Astrocyte (in vitro differentiated cells and primary cell): Measurements from ENCODE around the gene MX2. TPM values are rescaled to one million over a fixed set of nuclear protein-coding genes. Genes with fewer than 3 reads are reported as not detected.

Source experiments
- DNase-seq: peaks from one replicate; pipeline ENCODE4 v3.0.0-alpha.2; 2010; ENCODE audit warnings: low read depth
- FAIRE-seq: peaks from 2 replicates; lab custom pipeline; 2011; peaks lifted over from hg19 to GRCh38; lab: Jason Lieb, UNC
- H2AFZ ChIP-seq: 2 replicates; pipeline ENCODE4 v1.6.0; 2012; ENCODE audit warnings: low read depth, low read length, inconsistent platforms
- H3K27ac ChIP-seq: 2 replicates; pipeline ENCODE4 v1.5.1; 2011; ENCODE audit warnings: low read depth, low read length, inconsistent platforms
- H3K27me3 ChIP-seq: 2 replicates; pipeline ENCODE4 v1.6.0; 2011; ENCODE audit warnings: low read length, inconsistent platforms; ENCODE audit not compliant: insufficient read depth
- H3K36me3 ChIP-seq: 2 replicates; pipeline ENCODE4 v1.5.1; 2011; ENCODE audit warnings: low read length, inconsistent platforms; ENCODE audit not compliant: insufficient read depth
- H3K4me1 ChIP-seq: 2 replicates; pipeline ENCODE4 v1.5.1; 2011; ENCODE audit warnings: low read length, inconsistent platforms; ENCODE audit not compliant: insufficient read depth
- H3K4me2 ChIP-seq: 2 replicates; pipeline ENCODE4 v1.6.0; 2012; ENCODE audit warnings: low read length, inconsistent platforms
- H3K4me3 ChIP-seq: 2 replicates; pipeline ENCODE4 v1.5.1; 2011; ENCODE audit warnings: low read depth, mild to moderate bottlenecking, low read length, inconsistent platforms; ENCODE audit not compliant: insufficient read depth
- H3K79me2 ChIP-seq: 2 replicates; pipeline ENCODE4 v1.6.0; 2012; ENCODE audit warnings: mild to moderate bottlenecking, low read length, inconsistent platforms; ENCODE audit not compliant: insufficient read depth
- H3K9ac ChIP-seq: 2 replicates; pipeline ENCODE4 v1.6.0; 2012; ENCODE audit warnings: mild to moderate bottlenecking, low read length, inconsistent platforms
- H3K9me3 ChIP-seq: 2 replicates; pipeline ENCODE4 v1.5.1; 2012; ENCODE audit warnings: low read depth, mild to moderate bottlenecking, low read length, inconsistent platforms; ENCODE audit not compliant: insufficient read depth
- H4K20me1 ChIP-seq: 2 replicates; pipeline ENCODE4 v1.6.0; 2012; ENCODE audit warnings: low read length, inconsistent platforms; ENCODE audit not compliant: insufficient read depth
- H3K27ac Mint-ChIP-seq: one replicate; pipeline ENCODE4 v1.8.0; 2021; ENCODE audit warnings: mild to moderate bottlenecking, mixed read lengths; ENCODE audit not compliant: unreplicated experiment
- H3K27me3 Mint-ChIP-seq: one replicate; pipeline ENCODE4 v1.8.0; 2021; ENCODE audit warnings: low read depth, mixed read lengths; ENCODE audit not compliant: unreplicated experiment
- H3K36me3 Mint-ChIP-seq: one replicate; pipeline ENCODE4 v1.8.0; 2021; ENCODE audit warnings: low read depth, mixed read lengths; ENCODE audit not compliant: unreplicated experiment
- H3K4me1 Mint-ChIP-seq: one replicate; pipeline ENCODE4 v1.8.0; 2021; ENCODE audit warnings: low read depth, mixed read lengths; ENCODE audit not compliant: unreplicated experiment
- H3K4me3 Mint-ChIP-seq: one replicate; pipeline ENCODE4 v1.8.0; 2021; ENCODE audit warnings: mild to moderate bottlenecking, moderate library complexity, mixed read lengths; ENCODE audit not compliant: unreplicated experiment
- H3K9me3 Mint-ChIP-seq: one replicate; pipeline ENCODE4 v1.8.0; 2021; ENCODE audit warnings: mild to moderate bottlenecking, mixed read lengths; ENCODE audit not compliant: unreplicated experiment
- EZH2 ChIP-seq: IDR thresholded peaks from 2 replicates; pipeline ENCODE4 v1.6.1; 2012; ENCODE audit warnings: mild to moderate bottlenecking, low read length, inconsistent platforms; ENCODE audit not compliant: insufficient read depth
- total RNA-seq: library from RNA; stranded (reverse); gene quantifications from 2 replicates; pipeline ENCODE4 v1.2.1, GENCODE V29; 2021
- TF ChIP-seq, protein P1 (sequence below): IDR thresholded peaks from 2 replicates; pipeline ENCODE4 v1.5.1; 2011; ENCODE audit warnings: low read depth, mild to moderate bottlenecking, inconsistent platforms, low read length, moderate library complexity; ENCODE audit not compliant: insufficient read depth

Gene MX2
- total RNA-seq, 1 donor from 2014 or later = 8.6 TPM

DNA sequence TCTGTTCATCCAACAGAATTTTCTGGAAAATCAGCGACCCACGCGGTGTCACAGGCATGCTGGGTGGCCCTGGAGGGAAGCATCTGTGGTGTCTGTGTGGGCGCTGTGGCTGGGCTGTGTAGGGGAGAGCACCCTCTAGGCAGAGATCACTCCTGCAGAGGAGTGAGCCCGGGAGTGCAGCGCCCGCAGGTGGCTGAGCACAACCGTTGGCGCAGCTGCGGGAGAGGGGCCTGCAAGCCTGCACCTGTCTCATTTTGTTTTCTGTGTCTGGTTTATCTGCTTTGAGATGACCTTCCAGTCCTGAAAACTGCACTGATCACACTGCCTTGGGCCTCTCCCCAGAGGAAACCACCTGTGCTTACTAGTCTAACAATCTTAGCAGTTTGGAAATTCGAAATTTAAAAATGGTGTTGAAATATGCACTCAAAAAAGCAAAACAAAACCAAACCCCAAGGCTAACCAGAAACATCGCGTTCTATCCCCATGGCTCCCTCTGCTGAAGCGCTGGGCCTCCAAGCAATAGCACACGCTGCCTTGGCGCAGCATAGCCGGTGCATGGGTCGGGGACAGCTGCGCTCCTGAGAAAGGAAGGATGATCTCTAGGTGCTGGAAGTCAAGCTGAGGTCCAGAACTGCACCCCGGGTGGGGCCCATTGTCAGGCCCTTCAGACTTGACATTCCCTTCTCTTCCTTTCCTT is 40.5 kb upstream of the MX2 start:
- FAIRE-seq = no peak
- no peaks in the 10 kb centered on the region for H3K9me3 Mint-ChIP-seq
- TF ChIP-seq, protein P1, sequence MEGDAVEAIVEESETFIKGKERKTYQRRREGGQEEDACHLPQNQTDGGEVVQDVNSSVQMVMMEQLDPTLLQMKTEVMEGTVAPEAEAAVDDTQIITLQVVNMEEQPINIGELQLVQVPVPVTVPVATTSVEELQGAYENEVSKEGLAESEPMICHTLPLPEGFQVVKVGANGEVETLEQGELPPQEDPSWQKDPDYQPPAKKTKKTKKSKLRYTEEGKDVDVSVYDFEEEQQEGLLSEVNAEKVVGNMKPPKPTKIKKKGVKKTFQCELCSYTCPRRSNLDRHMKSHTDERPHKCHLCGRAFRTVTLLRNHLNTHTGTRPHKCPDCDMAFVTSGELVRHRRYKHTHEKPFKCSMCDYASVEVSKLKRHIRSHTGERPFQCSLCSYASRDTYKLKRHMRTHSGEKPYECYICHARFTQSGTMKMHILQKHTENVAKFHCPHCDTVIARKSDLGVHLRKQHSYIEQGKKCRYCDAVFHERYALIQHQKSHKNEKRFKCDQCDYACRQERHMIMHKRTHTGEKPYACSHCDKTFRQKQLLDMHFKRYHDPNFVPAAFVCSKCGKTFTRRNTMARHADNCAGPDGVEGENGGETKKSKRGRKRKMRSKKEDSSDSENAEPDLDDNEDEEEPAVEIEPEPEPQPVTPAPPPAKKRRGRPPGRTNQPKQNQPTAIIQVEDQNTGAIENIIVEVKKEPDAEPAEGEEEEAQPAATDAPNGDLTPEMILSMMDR = no peak
- TF ChIP-seq EZH2 = no peak

DNA sequence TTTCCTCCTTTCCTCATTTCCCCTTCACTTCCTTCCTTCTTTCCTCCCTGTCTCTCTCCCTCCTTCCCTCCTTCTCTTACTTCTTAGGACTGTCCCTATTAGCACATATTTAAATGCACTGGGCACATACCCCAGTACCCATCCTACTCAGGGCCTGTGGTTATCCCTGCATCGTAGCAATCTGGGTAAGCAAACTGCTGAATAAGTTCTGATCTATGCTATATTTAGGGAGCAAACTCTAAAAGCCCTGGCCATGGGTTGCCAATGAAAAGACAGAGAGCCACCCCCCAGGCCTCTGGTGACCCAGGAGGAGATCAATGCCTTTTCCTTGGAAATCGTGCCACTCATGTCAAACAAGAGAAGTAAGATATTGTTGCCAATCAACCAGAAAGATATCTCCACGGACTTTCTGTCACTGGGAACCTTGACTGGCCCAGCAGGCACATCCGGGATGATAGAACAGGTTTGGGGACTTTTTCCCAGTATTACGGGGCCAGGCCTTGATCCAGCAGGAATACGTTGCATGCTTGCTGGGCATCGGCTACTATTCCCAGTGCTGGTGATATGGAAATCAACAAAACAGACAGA is 39.8 kb upstream of the MX2 start:
- H3K79me2 ChIP-seq = no peaks in the 10 kb centered on the region
- H3K4me3 ChIP-seq = no peak overlapping the region
- FAIRE-seq (no peak), DNase-seq (no peak)
- no peaks in the 10 kb centered on the region for H4K20me1 ChIP-seq
- no peaks in the 10 kb centered on the region for H3K9me3 ChIP-seq
- no peaks in the 10 kb centered on the region for H3K4me1 ChIP-seq
- no peak overlapping the region for H2AFZ ChIP-seq
- Mint-ChIP-seq H3K9me3 (no peaks in the 10 kb centered on the region), H3K4me3 (no peak overlapping the region), H3K27ac (no peak overlapping the region), H3K36me3 (no peaks in the 10 kb centered on the region), H3K27me3 (peaks cover 53% of the 10 kb centered on the region), H3K4me1 (no peaks in the 10 kb centered on the region)
- TF ChIP-seq EZH2 = no peak
- TF ChIP-seq, protein P1 = no peak
- no peaks in the 10 kb centered on the region for H3K36me3 ChIP-seq
- no peak overlapping the region for H3K27ac ChIP-seq
- H3K27me3 ChIP-seq = peaks cover 8% of the 10 kb centered on the region
- no peak overlapping the region for H3K4me2 ChIP-seq
- H3K9ac ChIP-seq = no peak overlapping the region

More for the DNA sequence above, 40.5 kb upstream of the MX2 start:
- Mint-ChIP-seq H3K4me3 (no peak overlapping the region), H3K27me3 (peaks cover 53% of the 10 kb centered on the region), H3K36me3 (no peaks in the 10 kb centered on the region), H3K27ac (no peak overlapping the region), H3K4me1 (no peaks in the 10 kb centered on the region)
- H4K20me1 ChIP-seq = no peaks in the 10 kb centered on the region
- H3K4me1 ChIP-seq = no peaks in the 10 kb centered on the region
- H3K4me3 ChIP-seq = no peak overlapping the region
- no peaks in the 10 kb centered on the region for H3K36me3 ChIP-seq
- H3K79me2 ChIP-seq = no peaks in the 10 kb centered on the region
- H2AFZ ChIP-seq = no peak overlapping the region
- no peaks in the 10 kb centered on the region for H3K9me3 ChIP-seq
- no peak for DNase-seq
- H3K27ac ChIP-seq = no peak overlapping the region
- no peak overlapping the region for H3K9ac ChIP-seq
- no peak overlapping the region for H3K4me2 ChIP-seq
- H3K27me3 ChIP-seq = peaks cover 10% of the 10 kb centered on the region
